ENCODE results near the gene UBE2R2.
"Not testable (repeated sequence)": the region's sequence is repeated elsewhere in the genome, so short reads cannot be mapped to it uniquely, and the experiment has no call there.

Gene UBE2R2

DNA sequence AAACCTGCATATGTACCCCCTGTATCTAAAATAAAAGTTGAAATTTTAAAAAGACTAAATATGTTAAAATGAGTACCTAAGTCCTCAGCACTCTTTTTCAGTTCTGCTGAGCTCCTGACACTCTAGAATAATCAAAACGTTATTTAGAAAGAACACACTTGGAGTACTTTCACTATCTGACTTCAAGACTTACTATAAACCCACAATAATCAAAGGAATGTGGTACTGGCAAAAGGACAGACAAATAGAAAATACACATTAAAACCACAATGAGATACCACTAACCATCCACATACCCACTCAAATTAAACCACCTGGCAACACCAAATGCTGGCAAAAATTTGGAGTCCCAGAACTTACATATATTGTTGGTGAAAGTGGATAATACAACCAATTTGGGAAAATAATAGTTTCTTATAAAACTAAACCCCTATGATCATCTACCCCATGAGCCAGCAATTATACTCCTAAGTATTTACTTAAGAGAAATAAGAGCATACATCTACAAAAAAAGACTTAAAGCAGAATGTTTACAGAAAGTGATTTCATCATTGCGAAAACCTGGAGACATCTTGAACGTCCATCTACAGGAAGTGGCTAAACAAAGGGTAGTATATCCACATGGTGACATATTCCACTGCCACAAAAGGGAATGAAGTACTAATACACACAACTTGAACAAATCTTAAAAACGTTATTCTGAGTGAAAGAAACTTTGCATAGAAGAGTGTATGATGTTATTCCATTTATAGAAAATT, 34.4 kb upstream of the UBE2R2 start:
- TF ChIP-seq, protein P1, sequence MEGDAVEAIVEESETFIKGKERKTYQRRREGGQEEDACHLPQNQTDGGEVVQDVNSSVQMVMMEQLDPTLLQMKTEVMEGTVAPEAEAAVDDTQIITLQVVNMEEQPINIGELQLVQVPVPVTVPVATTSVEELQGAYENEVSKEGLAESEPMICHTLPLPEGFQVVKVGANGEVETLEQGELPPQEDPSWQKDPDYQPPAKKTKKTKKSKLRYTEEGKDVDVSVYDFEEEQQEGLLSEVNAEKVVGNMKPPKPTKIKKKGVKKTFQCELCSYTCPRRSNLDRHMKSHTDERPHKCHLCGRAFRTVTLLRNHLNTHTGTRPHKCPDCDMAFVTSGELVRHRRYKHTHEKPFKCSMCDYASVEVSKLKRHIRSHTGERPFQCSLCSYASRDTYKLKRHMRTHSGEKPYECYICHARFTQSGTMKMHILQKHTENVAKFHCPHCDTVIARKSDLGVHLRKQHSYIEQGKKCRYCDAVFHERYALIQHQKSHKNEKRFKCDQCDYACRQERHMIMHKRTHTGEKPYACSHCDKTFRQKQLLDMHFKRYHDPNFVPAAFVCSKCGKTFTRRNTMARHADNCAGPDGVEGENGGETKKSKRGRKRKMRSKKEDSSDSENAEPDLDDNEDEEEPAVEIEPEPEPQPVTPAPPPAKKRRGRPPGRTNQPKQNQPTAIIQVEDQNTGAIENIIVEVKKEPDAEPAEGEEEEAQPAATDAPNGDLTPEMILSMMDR (conservative IDR thresholded peaks at IDR 0.05): no peak
- TF ChIP-seq ZFX (IDR thresholded peaks at IDR 0.05): no peak
- H3K27ac ChIP-seq: no peak overlapping the region

GRCh38 chr9:33785914-33786313, 31.0 kb upstream of the UBE2R2 start:
- no peak overlapping the region for H3K27ac ChIP-seq
- TF ChIP-seq ZFX (IDR thresholded peaks at IDR 0.05): no peak
- TF ChIP-seq, protein P1 (conservative IDR thresholded peaks at IDR 0.05): peak; percentile 23; the same call in 1 of the 2 replicates

- no peak for TF ChIP-seq ZFX (IDR thresholded peaks at IDR 0.05)
- TF ChIP-seq, protein P1 (conservative IDR thresholded peaks at IDR 0.05): no peak
These were observed 30.3 kb upstream of the UBE2R2 start for GRCh38 chr9:33786681-33787080.

DNA sequence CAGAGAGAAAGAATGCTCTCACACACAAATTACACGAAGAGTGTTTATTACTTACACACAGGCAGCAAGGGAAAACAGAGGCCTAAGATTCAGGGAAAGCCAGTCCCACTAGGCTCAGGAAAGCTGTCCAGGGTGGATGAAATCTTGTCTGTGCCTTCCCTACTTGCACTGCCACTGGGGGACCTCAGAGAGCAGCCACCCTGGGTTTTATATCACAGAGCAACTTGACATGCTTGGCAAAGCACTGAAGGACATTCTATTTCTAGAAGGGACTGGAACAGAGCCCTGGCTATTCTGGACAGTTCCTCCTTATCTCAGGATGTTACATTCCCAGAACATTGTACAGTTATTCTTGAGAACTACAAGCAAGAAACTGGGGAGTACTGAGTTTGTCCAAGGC, 29.1 kb upstream of the UBE2R2 start:
- no peak overlapping the region for H3K27ac ChIP-seq
- TF ChIP-seq ZFX (IDR thresholded peaks at IDR 0.05): no peak
- TF ChIP-seq, protein P1 (conservative IDR thresholded peaks at IDR 0.05): no peak

More at GRCh38 chr9:33786681-33787080, 30.3 kb upstream of the UBE2R2 start:
- no peak overlapping the region for H3K27ac ChIP-seq

DNA sequence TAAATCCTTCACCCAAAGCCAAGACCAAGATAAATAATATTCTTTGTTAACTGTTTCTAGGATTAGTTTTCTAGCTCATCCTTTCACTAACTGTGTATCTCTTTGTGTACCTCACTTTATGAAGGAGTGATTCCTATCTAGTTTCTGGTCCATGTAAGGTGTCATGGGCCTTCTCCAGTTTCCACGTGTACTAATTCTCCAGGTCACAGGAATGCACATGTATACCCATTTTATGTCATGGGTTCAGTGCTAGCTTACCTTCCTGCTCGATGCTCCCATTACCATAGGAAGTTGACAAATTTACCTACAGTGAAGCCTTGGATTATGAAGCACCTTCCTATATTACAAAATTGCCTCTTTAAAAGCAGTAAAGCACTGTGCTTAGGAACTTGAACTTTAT, 27.5 kb upstream of the UBE2R2 start:
- H3K27ac ChIP-seq: not testable (repeated sequence)

- no peak overlapping the region for H3K27ac ChIP-seq
- TF ChIP-seq, protein P1 (conservative IDR thresholded peaks at IDR 0.05): no peak
- TF ChIP-seq ZFX (IDR thresholded peaks at IDR 0.05): no peak
These were observed 25.8 kb upstream of the UBE2R2 start for GRCh38 chr9:33791117-33791516.

DNA sequence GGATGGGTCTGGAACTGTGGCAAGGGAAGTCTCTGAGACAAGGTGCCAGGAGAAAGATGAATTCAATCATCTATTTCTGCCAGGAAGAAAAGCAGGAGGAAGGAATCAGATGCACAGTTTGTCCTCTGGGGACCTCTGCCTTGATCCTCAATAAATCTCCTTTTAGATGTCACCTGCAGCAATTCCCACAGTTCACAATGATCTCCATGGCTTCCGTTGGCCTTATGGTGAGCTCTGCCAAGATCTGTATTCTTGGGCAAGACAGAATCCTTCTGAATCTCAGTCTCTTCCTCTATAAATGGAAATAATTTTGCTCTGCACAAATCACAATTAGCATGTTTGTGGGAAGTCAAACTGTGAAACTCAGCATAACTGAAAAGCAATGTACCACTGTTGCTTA, 23.5 kb upstream of the UBE2R2 start:
- not testable (repeated sequence) for H3K27ac ChIP-seq

- TF ChIP-seq ZFX (IDR thresholded peaks at IDR 0.05): no peak
- TF ChIP-seq, protein P1 (conservative IDR thresholded peaks at IDR 0.05): no peak
- no peak overlapping the region for H3K27ac ChIP-seq
These were observed 22.4 kb upstream of the UBE2R2 start for GRCh38 chr9:33794560-33794959.

All from C4-2B (cell line).